Neuronal stem cell (in vitro differentiated cells): Measurements from ENCODE around the gene HSPB9.

Source experiments
- DNase-seq: peaks from one replicate; pipeline ENCODE4 v3.0.0-alpha.2; 2013; ENCODE audit warnings: low spot score
- H2AFZ ChIP-seq: one replicate; pipeline ENCODE4 v1.6.1; 2013; ENCODE audit warnings: mild to moderate bottlenecking, low read length, inconsistent platforms
- H2AK5ac ChIP-seq: 2 replicates; pipeline ENCODE4 v1.6.1; 2013; ENCODE audit warnings: low read depth, mild to moderate bottlenecking, inconsistent platforms, low read length, moderate library complexity, mixed read lengths
- H2BK120ac ChIP-seq: 2 replicates; pipeline ENCODE4 v1.6.1; 2013; ENCODE audit warnings: low read depth, mild to moderate bottlenecking, inconsistent platforms, low read length, moderate library complexity, mixed read lengths
- H2BK12ac ChIP-seq: one replicate; pipeline ENCODE4 v1.6.1; 2013; ENCODE audit warnings: low read length, inconsistent platforms
- H2BK15ac ChIP-seq: 2 replicates; pipeline ENCODE4 v1.6.1; 2013; ENCODE audit warnings: mild to moderate bottlenecking, low read length, inconsistent platforms, mixed read lengths
- H2BK5ac ChIP-seq: one replicate; pipeline ENCODE4 v1.6.1; 2013; ENCODE audit warnings: inconsistent platforms, mild to moderate bottlenecking, low read length, moderate library complexity
- H3K14ac ChIP-seq: one replicate; pipeline ENCODE4 v1.6.1; 2013; ENCODE audit warnings: low read length, inconsistent platforms
- H3K18ac ChIP-seq: 2 replicates; pipeline ENCODE4 v1.6.1; 2013; ENCODE audit warnings: low read length, inconsistent platforms
- H3K23ac ChIP-seq: 2 replicates; pipeline ENCODE4 v1.6.1; 2013; ENCODE audit warnings: low read depth, mild to moderate bottlenecking, mixed read lengths, low read length, inconsistent platforms; ENCODE audit not compliant: poor library complexity
- H3K27ac ChIP-seq: replicated peaks from 3 replicates; pipeline ENCODE4 v1.5.1; 2013; ENCODE audit warnings: low read length, inconsistent platforms
- H3K27me3 ChIP-seq, 3 experiments: 2 replicates each; pipeline ENCODE4 v1.6.1; 2013; ENCODE audit warnings: low read length in 3 of 3, mild to moderate bottlenecking in 2 of 3, inconsistent platforms in 1 of 3, low read depth in 1 of 3, mixed read lengths in 1 of 3, moderate library complexity in 1 of 3; ENCODE audit not compliant: control insufficient read depth in 3 of 3, insufficient read depth in 3 of 3
- H3K36me3 ChIP-seq, 2 donors: replicated peaks in 1 of 2; 2 replicates each; pipeline ENCODE4 v1.6.1; 2013; ENCODE audit warnings: low read length in 2 of 2; ENCODE audit not compliant: control insufficient read depth in 2 of 2, insufficient read depth in 2 of 2
- H3K4ac ChIP-seq: 2 replicates; pipeline ENCODE4 v1.6.1; 2013; ENCODE audit warnings: inconsistent platforms, mild to moderate bottlenecking, low read length, moderate library complexity
- H3K4me1 ChIP-seq, 2 donors: 1 replicate in 1 of 2; 2 replicates in 1 of 2; pipeline ENCODE4 v1.6.1; 2013; ENCODE audit warnings: low read length in 2 of 2, low read depth in 1 of 2; ENCODE audit not compliant: control insufficient read depth in 2 of 2, insufficient read depth in 1 of 2
- H3K4me2 ChIP-seq: one replicate; pipeline ENCODE4 v1.6.1; 2013; ENCODE audit warnings: mild to moderate bottlenecking, low read length, inconsistent platforms; ENCODE audit not compliant: insufficient read depth, poor library complexity, severe bottlenecking
- H3K4me3 ChIP-seq, 2 donors: 2 replicates each; pipeline ENCODE4 v1.5.1; 2013; ENCODE audit warnings: low read length in 2 of 2, mild to moderate bottlenecking in 2 of 2, inconsistent platforms in 1 of 2, moderate library complexity in 1 of 2
- H3K79me1 ChIP-seq: one replicate; pipeline ENCODE4 v1.6.1; 2013; ENCODE audit warnings: low read depth, mild to moderate bottlenecking, inconsistent platforms, low read length, moderate library complexity
- H3K9ac ChIP-seq: one replicate; pipeline ENCODE4 v1.6.1; 2013; ENCODE audit warnings: mild to moderate bottlenecking, low read depth, low read length, inconsistent platforms; ENCODE audit not compliant: poor library complexity
- H3K9me3 ChIP-seq, 2 donors: replicated peaks in 1 of 2; 2 replicates each; pipeline versions ENCODE3 to v1.6.1; 2013; ENCODE audit warnings: low read length in 2 of 2, mild to moderate bottlenecking in 2 of 2, inconsistent platforms in 1 of 2, low read depth in 1 of 2, mixed read lengths in 1 of 2, moderate library complexity in 1 of 2; ENCODE audit not compliant: control insufficient read depth in 2 of 2, insufficient read depth in 1 of 2
- H4K8ac ChIP-seq: one replicate; pipeline ENCODE4 v1.6.1; 2013; ENCODE audit warnings: low read depth, mild to moderate bottlenecking, inconsistent platforms, low read length, moderate library complexity
- H4K91ac ChIP-seq: one replicate; pipeline ENCODE4 v1.6.1; 2013; ENCODE audit warnings: low read length, low read depth, mild to moderate bottlenecking, inconsistent platforms; ENCODE audit not compliant: poor library complexity
- WGBS, 2 donors: extraction: QIAGEN DNeasy Blood & Tissue Kit; methylation state at CpG; one replicate each; pipeline ENCODE4 v1.1.7; 2013; ENCODE audit warnings: missing lambda C conversion rate in 2 of 2, mixed read lengths in 1 of 2; ENCODE audit not compliant: insufficient read length in 2 of 2, insufficient replicate concordance in 1 of 2; ENCODE audit errors: extremely low coverage in 2 of 2; 5-methylcytosine and 5-hydroxymethylcytosine counted together

The HSPB9 gene

DNA sequence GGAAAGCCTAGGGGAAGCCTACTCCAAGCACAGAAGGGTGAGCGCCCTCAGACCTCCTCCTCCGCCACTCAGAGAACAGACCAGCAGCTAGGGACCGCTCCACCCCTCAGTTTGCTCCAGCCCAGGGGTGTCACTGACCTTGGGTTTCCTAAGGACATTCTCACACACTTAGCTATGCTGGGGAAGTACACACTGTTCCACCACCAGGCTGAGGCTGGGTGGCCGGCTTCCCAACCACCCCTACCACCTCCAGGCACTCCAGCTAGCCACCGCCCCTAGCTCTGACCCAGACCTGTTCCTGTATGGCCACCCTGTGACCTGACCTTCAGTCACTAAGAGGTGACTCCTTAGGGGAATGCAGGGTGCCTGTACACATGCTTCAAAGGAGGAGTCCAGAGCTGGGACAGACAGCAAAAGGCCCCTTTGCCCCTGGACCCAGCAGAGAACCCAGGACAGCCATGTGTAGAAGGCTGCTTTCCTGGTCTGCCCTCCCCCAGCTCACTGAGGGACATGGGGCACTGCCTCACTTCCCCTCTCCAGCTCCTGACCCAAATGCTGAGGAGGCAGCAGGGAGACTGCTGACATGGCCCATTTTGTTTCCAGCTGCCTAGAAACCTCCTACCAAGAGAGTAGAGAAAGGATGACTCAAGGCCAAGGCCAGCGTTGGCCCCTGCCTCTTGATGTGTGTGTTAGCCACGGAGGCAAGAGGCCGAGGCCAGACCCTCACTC is 6.7 kb downstream of the HSPB9 start:
- no peak overlapping the region for H2AK5ac ChIP-seq
- no peak overlapping the region for H3K23ac ChIP-seq
- H3K9ac ChIP-seq: no peak overlapping the region
- no peak overlapping the region for H3K18ac ChIP-seq
- peaks cover 31 to 84% of the 10 kb centered on the region in 2 donors for H3K36me3 ChIP-seq
- H2AFZ ChIP-seq: no peak overlapping the region
- H2BK120ac ChIP-seq: no peak overlapping the region
- no peak overlapping the region for H3K14ac ChIP-seq
- H3K27me3 ChIP-seq: no peaks in the 10 kb centered on the region
- H3K4me3 ChIP-seq: no peak overlapping the region
- H2BK15ac ChIP-seq: no peak overlapping the region
- DNase-seq: no peak
- H4K91ac ChIP-seq: no peak overlapping the region
- H3K4me1 ChIP-seq: no peaks in the 10 kb centered on the region
- no peaks in the 10 kb centered on the region for H3K9me3 ChIP-seq
- H3K4ac ChIP-seq: no peak overlapping the region
- no peak overlapping the region for H2BK12ac ChIP-seq
- H3K79me1 ChIP-seq: no peaks in the 10 kb centered on the region
- no peak overlapping the region for H3K27ac ChIP-seq
- no peak overlapping the region for H2BK5ac ChIP-seq
- no peak overlapping the region for H3K4me2 ChIP-seq
- H4K8ac ChIP-seq: no peak overlapping the region
- WGBS, 2 donors: no CpG with 5 or more reads among the region's 8 CpGs

DNA sequence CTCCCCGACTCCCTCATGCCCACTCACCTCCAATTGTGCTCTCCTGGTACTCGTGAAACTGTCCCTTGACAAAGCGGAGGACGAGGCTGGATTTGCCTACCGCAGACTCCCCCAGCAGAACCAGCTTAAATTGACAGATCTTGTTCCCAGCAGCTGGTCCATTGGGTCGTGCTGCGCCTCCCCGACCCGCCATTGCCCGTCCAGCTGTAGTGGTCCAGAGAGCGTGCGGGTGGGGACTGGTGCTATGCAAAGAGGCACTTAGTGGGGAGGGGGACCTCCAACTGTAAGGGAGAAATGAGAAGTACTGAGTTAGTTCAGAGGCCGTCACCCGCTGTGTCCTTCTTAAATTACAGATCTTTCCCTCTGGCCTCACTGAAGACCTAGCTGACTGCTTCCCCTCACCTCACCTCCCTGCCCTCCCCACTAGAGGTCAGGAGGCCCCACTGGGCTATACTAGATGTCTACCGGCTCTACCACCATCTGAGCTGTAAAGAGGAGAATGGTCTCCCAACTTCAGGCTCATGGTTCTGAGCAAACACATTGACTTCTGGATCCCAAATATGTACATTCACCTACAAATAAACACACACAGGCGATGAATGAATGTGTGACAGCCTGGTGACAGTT is 7.8 kb downstream of the HSPB9 start:
- Histone ChIP-seq H3K4me1 (no peaks in the 10 kb centered on the region), H3K27me3 (no peaks in the 10 kb centered on the region), H3K79me1 (no peaks in the 10 kb centered on the region), H2BK120ac (no peak overlapping the region), H3K4me2 (no peak overlapping the region), H3K9me3 (no peaks in the 10 kb centered on the region), H3K36me3 (peaks cover 26 to 76% of the 10 kb centered on the region in 2 donors), H3K4ac (no peak overlapping the region), H2BK15ac (no peak overlapping the region), H4K8ac (no peak overlapping the region), H3K27ac (no peak overlapping the region), H3K23ac (no peak overlapping the region), H2AK5ac (no peak overlapping the region), H3K18ac (no peak overlapping the region), H4K91ac (no peak overlapping the region), H2AFZ (no peak overlapping the region), H2BK12ac (no peak overlapping the region), H3K9ac (no peak overlapping the region), H3K14ac (no peak overlapping the region), H3K4me3 (no peak overlapping the region), H2BK5ac (no peak overlapping the region)
- no peak for DNase-seq
- WGBS, 2 donors: no CpG with 5 or more reads among the region's 16 CpGs

DNA sequence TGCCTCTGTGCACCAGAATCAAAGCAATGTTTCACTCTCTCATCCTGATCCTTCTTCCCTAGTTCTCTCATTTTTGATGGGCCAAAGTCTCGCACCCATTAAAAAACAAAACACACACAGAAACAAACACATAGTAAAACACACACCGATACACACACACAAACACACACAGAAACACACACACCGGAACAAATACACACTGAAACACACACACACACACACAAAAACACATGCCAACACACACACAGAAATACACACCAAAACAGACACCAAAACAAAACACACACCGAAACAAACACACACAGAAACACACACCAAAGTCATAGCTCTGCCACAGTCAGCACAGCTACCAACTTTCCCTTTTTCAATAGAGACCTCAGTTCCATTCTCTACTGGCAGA is 8.6 kb downstream of the HSPB9 start:
- no peak for DNase-seq
- Histone ChIP-seq H2BK12ac (no peak overlapping the region), H3K4ac (no peak overlapping the region), H3K18ac (no peak overlapping the region), H4K91ac (no peak overlapping the region), H3K27me3 (no peaks in the 10 kb centered on the region), H2BK15ac (no peak overlapping the region), H3K23ac (no peak overlapping the region), H3K4me3 (no peak overlapping the region), H2BK5ac (no peak overlapping the region), H2AK5ac (no peak overlapping the region), H3K79me1 (no peaks in the 10 kb centered on the region), H3K9me3 (no peaks in the 10 kb centered on the region), H3K4me1 (no peaks in the 10 kb centered on the region), H3K36me3 (peaks cover 23 to 76% of the 10 kb centered on the region in 2 donors), H4K8ac (no peak overlapping the region), H3K27ac (no peak overlapping the region), H2AFZ (no peak overlapping the region), H2BK120ac (no peak overlapping the region), H3K9ac (no peak overlapping the region), H3K14ac (no peak overlapping the region), H3K4me2 (no peak overlapping the region)
- 100% methylated on average over 1 of the region's 4 CpGs; no CpG with 5 or more reads in 1 of the 2 donors for WGBS, 2 donors

DNA sequence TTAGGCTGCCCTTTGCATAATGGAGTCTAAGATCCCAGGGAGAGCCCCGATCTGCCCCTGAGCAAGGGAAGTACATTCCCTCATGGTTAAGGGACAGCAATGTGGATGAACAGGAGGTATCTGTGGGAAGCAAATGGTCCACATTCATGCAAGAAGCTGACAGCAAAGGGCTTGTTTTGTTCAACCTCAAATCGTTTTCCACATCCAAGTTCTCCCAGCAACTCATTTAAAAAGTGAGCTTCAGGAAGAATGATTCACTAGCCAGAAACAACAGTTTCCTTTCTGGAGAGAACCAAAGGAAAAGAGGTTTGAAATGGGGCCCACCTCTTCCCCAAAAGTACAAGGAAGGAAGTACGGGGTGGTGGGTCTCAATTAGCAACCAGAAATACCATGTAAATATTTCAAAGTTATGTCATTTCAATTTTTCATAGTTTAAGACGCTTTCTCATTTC is 9.4 kb downstream of the HSPB9 start:
- Histone ChIP-seq H2BK12ac (no peak overlapping the region), H3K27me3 (no peaks in the 10 kb centered on the region), H3K14ac (no peak overlapping the region), H3K27ac (no peak overlapping the region), H2AK5ac (no peak overlapping the region), H3K36me3 (peaks cover 22 to 75% of the 10 kb centered on the region in 2 donors), H2BK15ac (no peak overlapping the region), H3K4ac (no peak overlapping the region), H3K4me3 (no peak overlapping the region), H4K8ac (no peak overlapping the region), H3K9me3 (no peaks in the 10 kb centered on the region), H2BK5ac (no peak overlapping the region), H3K23ac (no peak overlapping the region), H3K9ac (no peak overlapping the region), H2AFZ (no peak overlapping the region), H2BK120ac (no peak overlapping the region), H3K4me1 (no peaks in the 10 kb centered on the region), H3K4me2 (no peak overlapping the region), H3K18ac (no peak overlapping the region), H4K91ac (no peak overlapping the region), H3K79me1 (no peaks in the 10 kb centered on the region)
- no peak for DNase-seq
- WGBS, 2 donors: no CpG with 5 or more reads among the region's 4 CpGs
